PC-3 (cell line): ENCODE results near the gene LRRFIP1.

Experiments used
- CTCF ChIP-seq: fragments of 300-600 bp; sonication (generic); conservative IDR thresholded peaks from 2 replicates; pipeline ENCODE4 v1.5.1; 2017; ENCODE audit warnings: antibody characterized with exemption, low read depth, mild to moderate bottlenecking, low read length
- EZH2 ChIP-seq: fragments of 300-600 bp; sonication (generic); IDR thresholded peaks from one replicate; pipeline ENCODE4 v1.6.1; 2017; ENCODE audit warnings: antibody characterized with exemption, mild to moderate bottlenecking, low read length; ENCODE audit not compliant: unreplicated experiment

GRCh38 chr2:237661799-237662328 is 34.5 kb downstream of the LRRFIP1 start:
- no peak for TF ChIP-seq CTCF
- no peak for TF ChIP-seq EZH2
